Smooth muscle cell (in vitro differentiated cells): Measurements from ENCODE around the gene TMEM74B. TPM values are rescaled to one million over a fixed set of nuclear protein-coding genes. Genes with fewer than 3 reads are reported as not detected.

Experiments
- DNase-seq: peaks from one replicate; lab custom pipeline; 2025; ENCODE audit not compliant: unreplicated experiment; lab: John Stamatoyannopoulos, UW
- H2AFZ ChIP-seq: fragments of 200-600 bp; sonication (generic); 2 replicates; pipeline ENCODE4 v1.6.0; 2016; ENCODE audit warnings: antibody characterized with exemption, low read depth, mild to moderate bottlenecking
- H3F3A ChIP-seq: fragments of 200-600 bp; sonication (generic); 2 replicates; pipeline ENCODE4 v1.6.0; 2017; ENCODE audit warnings: antibody characterized with exemption, low read depth
- H3K27ac ChIP-seq: fragments of 200-600 bp; sonication (generic); 2 replicates; pipeline ENCODE4 v1.5.1; 2016; ENCODE audit warnings: low read depth, mild to moderate bottlenecking
- H3K27me3 ChIP-seq: fragments of 200-600 bp; sonication (generic); 2 replicates; pipeline ENCODE4 v1.6.1; 2016; ENCODE audit warnings: low read depth, mild to moderate bottlenecking
- H3K36me3 ChIP-seq: fragments of 200-600 bp; sonication (generic); 2 replicates; pipeline ENCODE4 v1.5.1; 2016; ENCODE audit warnings: low read depth
- H3K4me1 ChIP-seq: fragments of 200-600 bp; sonication (generic); 2 replicates; pipeline ENCODE4 v1.5.1; 2016; ENCODE audit warnings: low read depth
- H3K4me2 ChIP-seq: fragments of 200-600 bp; sonication (generic); 2 replicates; pipeline ENCODE4 v1.6.0; 2016; ENCODE audit warnings: mild to moderate bottlenecking
- H3K4me3 ChIP-seq: fragments of 200-600 bp; sonication (generic); 2 replicates; pipeline ENCODE4 v1.5.1; 2016; ENCODE audit warnings: mild to moderate bottlenecking
- H3K79me2 ChIP-seq: fragments of 200-600 bp; sonication (generic); 2 replicates; pipeline ENCODE4 v1.6.0; 2016; ENCODE audit warnings: low read depth, mild to moderate bottlenecking
- H3K9ac ChIP-seq: fragments of 200-600 bp; sonication (generic); 2 replicates; pipeline ENCODE4 v1.6.0; 2016; ENCODE audit warnings: low read depth
- H3K9me3 ChIP-seq: fragments of 200-600 bp; sonication (generic); replicated peaks from 2 replicates; pipeline ENCODE4 v1.5.1; 2016; ENCODE audit warnings: low read depth
- H4K20me1 ChIP-seq: fragments of 200-600 bp; sonication (generic); 2 replicates; pipeline ENCODE4 v1.6.0; 2016; ENCODE audit warnings: low read depth
- WGBS: methylation state at CpG from one replicate; pipeline ENCODE4 v1.1.7; 2016; ENCODE audit warnings: low lambda C conversion rate; 5-methylcytosine and 5-hydroxymethylcytosine counted together
- polyA plus RNA-seq: library from polyadenylated mRNA; unstranded; fragments of >200 nt; fragmentation: Nextera tagmentation; extraction: Ambion mirVana; gene quantifications from 2 replicates; pipeline ENCODE4 v1.2.1, GENCODE V29; 2016
- total RNA-seq: library from RNA; depleted of rRNA; stranded (reverse); fragments of >200 nt; gene quantifications from 2 replicates; pipeline ENCODE4 v1.2.3, GENCODE V29; 2014
- TF ChIP-seq, protein P1 (sequence below): fragments of 200-600 bp; sonication (generic); IDR thresholded peaks from 2 replicates; pipeline ENCODE4 v1.5.1; 2017; ENCODE audit warnings: borderline replicate concordance, mild to moderate bottlenecking, antibody characterized with exemption; ENCODE audit not compliant: insufficient read depth, poor library complexity, severe bottlenecking

Gene TMEM74B
- total and polyA plus RNA-seq, 2 experiments from 2014 or later, result 0.94 TPM; not detected in 1

DNA sequence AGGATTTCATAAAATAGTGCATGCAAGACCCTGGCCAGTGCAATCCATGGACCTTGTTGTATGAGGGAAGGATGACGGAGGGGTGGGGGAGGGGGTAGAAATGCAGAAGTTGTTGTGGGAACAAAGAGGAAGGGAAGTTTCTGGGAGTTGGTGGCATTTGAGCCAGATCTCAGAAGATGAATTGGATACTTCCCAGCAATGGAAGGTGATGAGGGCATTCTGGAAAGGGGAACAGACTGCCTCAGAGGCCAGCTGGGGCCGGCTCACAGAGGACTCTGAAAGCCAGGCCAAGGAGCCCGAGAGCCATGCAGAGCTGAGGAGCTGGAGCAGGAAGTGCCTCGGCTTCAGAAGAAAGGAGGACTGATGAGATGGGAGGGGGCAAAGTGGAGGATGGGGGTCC lies 2.7 kb downstream of the TMEM74B start:
- no peaks in the 10 kb centered on the region for H3K4me1 ChIP-seq
- no peak for DNase-seq
- H2AFZ ChIP-seq, result no peak overlapping the region
- no peak overlapping the region for H3K4me3 ChIP-seq
- no peaks in the 10 kb centered on the region for H3F3A ChIP-seq
- H3K27me3 ChIP-seq, result peaks cover 32% of the 10 kb centered on the region
- no peak overlapping the region for H3K4me2 ChIP-seq
- 79% methylated on average over 4 of the region's 4 CpGs for WGBS
- H3K9me3 ChIP-seq, result no peaks in the 10 kb centered on the region
- H4K20me1 ChIP-seq, result no peaks in the 10 kb centered on the region
- H3K9ac ChIP-seq, result no peak overlapping the region
- H3K27ac ChIP-seq, result no peak overlapping the region
- no peaks in the 10 kb centered on the region for H3K79me2 ChIP-seq
- TF ChIP-seq, protein P1, sequence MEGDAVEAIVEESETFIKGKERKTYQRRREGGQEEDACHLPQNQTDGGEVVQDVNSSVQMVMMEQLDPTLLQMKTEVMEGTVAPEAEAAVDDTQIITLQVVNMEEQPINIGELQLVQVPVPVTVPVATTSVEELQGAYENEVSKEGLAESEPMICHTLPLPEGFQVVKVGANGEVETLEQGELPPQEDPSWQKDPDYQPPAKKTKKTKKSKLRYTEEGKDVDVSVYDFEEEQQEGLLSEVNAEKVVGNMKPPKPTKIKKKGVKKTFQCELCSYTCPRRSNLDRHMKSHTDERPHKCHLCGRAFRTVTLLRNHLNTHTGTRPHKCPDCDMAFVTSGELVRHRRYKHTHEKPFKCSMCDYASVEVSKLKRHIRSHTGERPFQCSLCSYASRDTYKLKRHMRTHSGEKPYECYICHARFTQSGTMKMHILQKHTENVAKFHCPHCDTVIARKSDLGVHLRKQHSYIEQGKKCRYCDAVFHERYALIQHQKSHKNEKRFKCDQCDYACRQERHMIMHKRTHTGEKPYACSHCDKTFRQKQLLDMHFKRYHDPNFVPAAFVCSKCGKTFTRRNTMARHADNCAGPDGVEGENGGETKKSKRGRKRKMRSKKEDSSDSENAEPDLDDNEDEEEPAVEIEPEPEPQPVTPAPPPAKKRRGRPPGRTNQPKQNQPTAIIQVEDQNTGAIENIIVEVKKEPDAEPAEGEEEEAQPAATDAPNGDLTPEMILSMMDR, result no peak
- H3K36me3 ChIP-seq, result no peaks in the 10 kb centered on the region

DNA sequence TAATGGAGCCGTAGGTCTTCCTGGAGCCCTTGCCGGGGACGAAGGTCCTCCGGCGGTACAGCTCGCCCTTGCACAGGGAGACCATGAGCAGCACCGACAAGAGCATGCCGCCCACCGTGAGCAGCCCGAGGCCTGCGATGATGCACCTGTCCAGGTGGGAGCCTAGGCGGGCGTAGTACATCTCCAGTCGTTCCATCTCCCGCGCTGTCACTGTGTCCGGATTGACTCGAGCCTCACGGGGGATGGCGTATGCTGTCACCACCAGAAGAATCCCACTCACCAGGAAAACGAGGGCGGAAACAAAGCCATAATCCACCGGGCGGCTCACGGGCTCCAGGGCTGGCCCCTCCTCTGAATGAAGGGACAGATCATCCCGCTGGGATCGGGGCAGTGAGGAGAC lies 3.8 kb downstream of the TMEM74B start:
- peaks cover 30% of the 10 kb centered on the region for H3K27me3 ChIP-seq
- H3K4me3 ChIP-seq, result no peak overlapping the region
- no peak overlapping the region for H3K4me2 ChIP-seq
- no peaks in the 10 kb centered on the region for H3K79me2 ChIP-seq
- no peaks in the 10 kb centered on the region for H3K4me1 ChIP-seq
- WGBS, result 95% methylated on average over 27 of the region's 27 CpGs
- no peak overlapping the region for H2AFZ ChIP-seq
- H3F3A ChIP-seq, result no peaks in the 10 kb centered on the region
- H4K20me1 ChIP-seq, result no peaks in the 10 kb centered on the region
- no peak for DNase-seq
- no peaks in the 10 kb centered on the region for H3K36me3 ChIP-seq
- no peaks in the 10 kb centered on the region for H3K9me3 ChIP-seq
- TF ChIP-seq, protein P1, result no peak
- no peak overlapping the region for H3K27ac ChIP-seq
- H3K9ac ChIP-seq, result no peak overlapping the region

DNA sequence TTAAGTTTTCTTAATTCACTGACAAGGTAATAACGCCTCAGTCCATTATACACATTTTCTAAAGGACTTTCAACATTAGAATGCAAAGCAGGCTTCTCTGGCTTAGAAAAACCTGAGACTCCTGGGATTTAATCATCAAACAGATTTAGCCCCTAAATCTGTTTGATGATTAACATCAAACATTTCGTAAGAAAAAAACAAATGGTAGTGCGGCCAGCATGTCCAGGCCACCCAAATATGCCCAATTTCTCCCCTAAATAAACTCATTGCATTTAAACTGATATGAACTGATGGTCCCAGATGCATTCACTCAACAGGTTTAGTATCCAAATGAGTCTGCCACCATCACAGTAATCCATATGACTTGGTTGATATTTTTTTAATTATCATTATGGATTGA lies 6.2 kb downstream of the TMEM74B start:
- WGBS, result 95% methylated on average over 3 of the region's 3 CpGs
- H3K79me2 ChIP-seq, result no peaks in the 10 kb centered on the region
- no peak overlapping the region for H3K4me3 ChIP-seq
- H3K36me3 ChIP-seq, result no peaks in the 10 kb centered on the region
- H4K20me1 ChIP-seq, result no peaks in the 10 kb centered on the region
- TF ChIP-seq, protein P1, result no peak
- no peak overlapping the region for H2AFZ ChIP-seq
- no peak for DNase-seq
- no peak overlapping the region for H3K4me2 ChIP-seq
- H3K27ac ChIP-seq, result no peak overlapping the region
- H3K4me1 ChIP-seq, result no peaks in the 10 kb centered on the region
- H3F3A ChIP-seq, result no peaks in the 10 kb centered on the region
- no peak overlapping the region for H3K9ac ChIP-seq
- peaks cover 9% of the 10 kb centered on the region for H3K27me3 ChIP-seq
- no peaks in the 10 kb centered on the region for H3K9me3 ChIP-seq

DNA sequence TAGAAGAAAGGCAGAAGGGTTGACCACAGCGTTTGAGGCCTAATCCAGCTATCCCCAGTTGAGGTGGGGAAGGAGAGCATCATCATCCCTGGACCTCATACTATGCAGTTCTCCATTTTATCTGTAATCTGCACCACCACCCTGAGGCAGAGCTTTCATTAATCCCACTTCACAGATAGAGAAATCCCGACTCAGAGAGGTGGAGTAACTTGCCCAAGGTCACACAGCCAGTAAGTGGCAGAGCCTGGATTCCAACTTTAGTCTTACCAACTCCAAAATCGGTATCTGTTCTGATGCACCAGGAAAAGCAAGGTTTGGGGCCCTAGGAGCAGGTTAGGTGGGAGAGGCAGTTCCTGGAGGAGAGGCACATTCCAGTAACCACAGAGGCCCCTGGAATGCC lies 6.7 kb downstream of the TMEM74B start:
- TF ChIP-seq, protein P1, result no peak
- Histone ChIP-seq H3K9ac (no peak overlapping the region), H3K4me3 (no peak overlapping the region), H3K79me2 (no peaks in the 10 kb centered on the region), H3F3A (no peaks in the 10 kb centered on the region), H3K27ac (no peak overlapping the region), H2AFZ (no peak overlapping the region), H3K9me3 (no peaks in the 10 kb centered on the region), H3K4me2 (no peak overlapping the region), H3K36me3 (no peaks in the 10 kb centered on the region), H3K27me3 (peaks cover 4% of the 10 kb centered on the region), H4K20me1 (no peaks in the 10 kb centered on the region), H3K4me1 (no peaks in the 10 kb centered on the region)
- WGBS, result 73% methylated on average over 3 of the region's 3 CpGs
- DNase-seq, result no peak
